DND-41 (cell line): ENCODE results near the gene C1orf174.

ENCODE experiments used
- ATAC-seq: fragments of 200-7000 bp; cut with Tn5 transposase; 3 replicates; pipeline ENCODE4 v1.9.1; 2021; ENCODE audit warnings: low read depth; ENCODE audit not compliant: insufficient read depth
- DNase-seq: peaks from one replicate; pipeline ENCODE4 v3.0.0-alpha.2; 2020
- H2AFZ ChIP-seq: 2 replicates; pipeline ENCODE4 v1.6.0; 2012; ENCODE audit warnings: low read depth, low read length
- H3K27ac ChIP-seq: 2 replicates; pipeline ENCODE4 v1.5.1; 2012; ENCODE audit warnings: low read length, inconsistent platforms
- H3K27me3 ChIP-seq: fragments of 200-600 bp; sonication (generic); 2 replicates; pipeline ENCODE4 v1.6.0; 2012; ENCODE audit warnings: low read length, mild to moderate bottlenecking, inconsistent platforms; ENCODE audit not compliant: insufficient read depth, poor library complexity
- H3K36me3 ChIP-seq: 2 replicates; pipeline ENCODE4 v1.5.1; 2012; ENCODE audit warnings: low read length, inconsistent platforms; ENCODE audit not compliant: insufficient read depth
- H3K4me1 ChIP-seq: 2 replicates; pipeline ENCODE4 v1.5.1; 2012; ENCODE audit warnings: mild to moderate bottlenecking, low read length; ENCODE audit not compliant: insufficient read depth
- H3K4me2 ChIP-seq: 2 replicates; pipeline ENCODE4 v1.6.0; 2012; ENCODE audit warnings: mild to moderate bottlenecking, moderate library complexity, low read length, inconsistent platforms; ENCODE audit not compliant: insufficient read depth
- H3K4me3 ChIP-seq, 2 experiments: fragments of 200-600 bp in 1 of 2; shearing (Covaris generic) in 1 of 2; 2 replicates each; pipeline ENCODE4 v1.5.1; 2012 to 2016; ENCODE audit warnings: inconsistent platforms in 2 of 2, low read length in 2 of 2, mild to moderate bottlenecking in 2 of 2, low read depth in 1 of 2, moderate library complexity in 1 of 2
- H3K79me2 ChIP-seq: 2 replicates; pipeline ENCODE4 v1.6.0; 2012; ENCODE audit warnings: low read length, inconsistent platforms; ENCODE audit not compliant: insufficient read depth
- H3K9ac ChIP-seq: 2 replicates; pipeline ENCODE4 v1.6.0; 2012; ENCODE audit warnings: low read depth, mild to moderate bottlenecking, inconsistent platforms, low read length, moderate library complexity
- H3K9me3 ChIP-seq: 2 replicates; pipeline ENCODE4 v1.5.1; 2012; ENCODE audit warnings: low read length, moderate library complexity, mild to moderate bottlenecking, inconsistent platforms; ENCODE audit not compliant: insufficient read depth, severe bottlenecking
- H4K20me1 ChIP-seq: 2 replicates; pipeline ENCODE4 v1.6.0; 2012; ENCODE audit warnings: low read length; ENCODE audit not compliant: insufficient read depth
- CTCF ChIP-seq: IDR thresholded peaks from 2 replicates; pipeline ENCODE4 v1.5.1; 2012; ENCODE audit warnings: borderline replicate concordance, low read length, moderate library complexity, mild to moderate bottlenecking; ENCODE audit not compliant: poor library complexity, severe bottlenecking; ENCODE audit errors: extremely low read depth
- EZH2 ChIP-seq: IDR thresholded peaks from 3 replicates; pipeline ENCODE4 v1.6.1; 2012; ENCODE audit warnings: borderline replicate concordance, low read depth, mild to moderate bottlenecking, moderate library complexity, low read length, inconsistent platforms; ENCODE audit not compliant: severe bottlenecking

C1orf174 gene

DNA sequence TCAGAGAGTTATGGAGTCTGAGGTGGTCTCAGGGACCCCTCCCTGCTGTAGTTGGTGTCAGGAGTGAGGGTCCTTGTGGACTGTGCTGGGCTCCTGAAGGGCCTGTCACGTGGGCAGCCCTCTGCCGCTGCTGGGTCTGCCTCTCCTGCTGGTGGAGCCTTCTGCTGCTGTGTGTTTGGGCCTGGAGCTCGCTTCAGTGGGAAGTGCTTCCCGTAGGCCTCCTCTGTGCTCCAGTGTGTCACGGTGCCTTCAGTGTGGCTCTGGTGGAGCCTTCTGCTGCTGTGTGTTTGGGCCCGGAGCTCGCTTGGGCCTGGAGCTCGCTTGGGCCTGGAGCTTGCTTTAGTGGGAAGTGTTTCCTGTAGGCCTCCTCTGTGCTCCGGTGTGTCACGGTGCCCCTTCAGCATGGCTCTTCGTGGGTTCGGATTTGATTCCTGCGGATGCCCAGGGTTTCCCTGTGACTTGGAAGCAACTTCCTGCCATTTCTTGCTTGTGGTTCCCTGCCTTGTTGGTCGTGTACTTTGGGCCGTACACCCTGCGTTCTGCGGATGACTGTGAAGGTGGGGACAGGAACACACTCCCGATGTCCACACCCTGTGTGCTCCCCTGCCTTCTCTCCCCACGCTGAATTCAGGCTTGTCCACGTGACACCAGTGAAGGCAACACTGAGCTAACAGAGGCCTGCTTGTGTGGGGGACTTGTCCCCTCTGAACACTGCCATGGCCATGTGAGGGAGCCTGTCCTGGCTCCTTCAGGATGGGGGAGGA lies 19.5 kb downstream of the C1orf174 start:
- Histone ChIP-seq H3K27ac (no peak overlapping the region), H3K27me3 (no peaks in the 10 kb centered on the region), H3K79me2 (no peaks in the 10 kb centered on the region), H3K4me2 (no peak overlapping the region), H3K36me3 (peaks cover 34% of the 10 kb centered on the region), H4K20me1 (no peaks in the 10 kb centered on the region), H3K9ac (no peak overlapping the region), H3K4me1 (no peaks in the 10 kb centered on the region), H3K9me3 (peaks cover 10% of the 10 kb centered on the region), H2AFZ (no peak overlapping the region), H3K4me3 (no peak overlapping the region)
- no peak for TF ChIP-seq CTCF
- TF ChIP-seq EZH2, result no peak
- DNase-seq (no peak), ATAC-seq (no peak)

- DNase-seq, result no peak
- no peaks in the 10 kb centered on the region for H3K79me2 ChIP-seq
- H3K4me3 ChIP-seq, result no peak overlapping the region
- H3K36me3 ChIP-seq, result peaks cover 35% of the 10 kb centered on the region
- H3K9me3 ChIP-seq, result peaks cover 10% of the 10 kb centered on the region
- H3K27ac ChIP-seq, result no peak overlapping the region
- H3K27me3 ChIP-seq, result no peaks in the 10 kb centered on the region
- H4K20me1 ChIP-seq, result no peaks in the 10 kb centered on the region
- TF ChIP-seq CTCF, result no peak
- no peak for TF ChIP-seq EZH2
- H3K9ac ChIP-seq, result no peak overlapping the region
- no peak overlapping the region for H3K4me2 ChIP-seq
- H2AFZ ChIP-seq, result no peak overlapping the region
- H3K4me1 ChIP-seq, result no peaks in the 10 kb centered on the region
- ATAC-seq, result no peak
These were observed 20.2 kb downstream of the C1orf174 start for GRCh38 chr1:3879787-3880428.

DNA sequence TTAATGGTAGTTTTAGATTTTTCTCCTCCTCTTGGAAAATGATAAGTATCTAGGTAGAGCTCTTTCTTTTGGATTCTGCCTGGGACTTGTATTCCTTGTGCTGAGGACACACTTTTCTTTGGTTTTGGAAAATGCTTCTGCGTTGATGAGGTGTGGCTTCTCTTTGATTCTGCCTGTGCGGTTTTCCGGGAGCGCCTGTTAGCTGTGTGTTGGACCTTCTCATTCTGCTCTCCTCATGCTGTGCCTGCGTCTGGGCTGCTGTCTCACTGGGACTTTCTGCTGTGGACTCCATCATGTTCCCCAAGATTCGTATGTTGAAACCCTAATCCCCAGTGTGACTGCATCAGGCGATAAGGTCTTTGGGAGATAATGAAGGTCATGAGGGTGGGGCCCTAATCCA lies 21.0 kb downstream of the C1orf174 start:
- Histone ChIP-seq H3K4me1 (no peaks in the 10 kb centered on the region), H3K27me3 (no peaks in the 10 kb centered on the region), H2AFZ (no peak overlapping the region), H3K4me3 (no peak overlapping the region), H4K20me1 (no peaks in the 10 kb centered on the region), H3K36me3 (peaks cover 32% of the 10 kb centered on the region), H3K79me2 (no peaks in the 10 kb centered on the region), H3K27ac (no peak overlapping the region), H3K4me2 (no peak overlapping the region), H3K9ac (no peak overlapping the region), H3K9me3 (peaks cover 10% of the 10 kb centered on the region)
- TF ChIP-seq EZH2 (no peak), CTCF (no peak)
- no peak for DNase-seq
- no peak for ATAC-seq
